K562 (cell line): Measurements from ENCODE around the gene CACNG3. TPM values are rescaled to one million over a fixed set of nuclear protein-coding genes. Genes with fewer than 3 reads are reported as not detected.

ENCODE experiments used
- CXXC5 ChIP-seq: fragments of 250-450 bp; sonication (Bioruptor Pico); IDR thresholded peaks from 2 replicates; pipeline ENCODE4 v1.8.0; 2022; ENCODE audit warnings: inconsistent platforms, mild to moderate bottlenecking, moderate library complexity
- DIDO1 ChIP-seq: fragments of 450-650 bp; IDR thresholded peaks from 2 replicates; pipeline ENCODE4 v1.6.1; 2016; ENCODE audit warnings: low read depth, missing biosample characterization, missing genetic modification characterization
- FOSL1 ChIP-seq: fragments of 200-800 bp; sonication (Bioruptor generic); conservative IDR thresholded peaks from 2 replicates; pipeline ENCODE4 v1.6.1; 2016; ENCODE audit warnings: missing genetic modification characterization, missing compliant biosample characterization
- HDAC1 ChIP-seq, 2 experiments: fragments of 450-650 bp; IDR thresholded peaks; 2 replicates each; pipeline ENCODE4 v1.6.1; 2016 to 2017; ENCODE audit warnings: inconsistent platforms in 1 of 2, mild to moderate bottlenecking in 1 of 2, moderate library complexity in 1 of 2
- MAZ ChIP-seq, 2 experiments: fragments of 450-650 bp in 1 of 2; sonication (generic) in 1 of 2; formaldehyde crosslinking; IDR thresholded peaks in 1 of 2; conservative IDR thresholded peaks in 1 of 2; 2 replicates each; pipeline versions ENCODE4 v1.4.0 to v1.5.0; 2020; ENCODE audit warnings: mild to moderate bottlenecking in 1 of 2, missing genetic modification reagents in 1 of 2
- MIER1 ChIP-seq: fragments of 450-650 bp; IDR thresholded peaks from 2 replicates; pipeline ENCODE4 v1.6.1; 2016; ENCODE audit warnings: antibody characterized with exemption, mild to moderate bottlenecking, low read depth
- NFE2L1 ChIP-seq: fragments of 450-650 bp; IDR thresholded peaks from 2 replicates; pipeline ENCODE4 v1.6.1; 2016; ENCODE audit warnings: missing genetic modification characterization, low read depth, mild to moderate bottlenecking, missing compliant biosample characterization, moderate library complexity, borderline replicate concordance
- SMAD3 ChIP-seq: fragments of 450-650 bp; formaldehyde crosslinking; conservative IDR thresholded peaks from 2 replicates; pipeline ENCODE4 v1.4.0; 2020; ENCODE audit warnings: mild to moderate bottlenecking
- ZNF175 ChIP-seq: fragments of 200-800 bp; sonication (Bioruptor generic); IDR thresholded peaks from 2 replicates; pipeline ENCODE4 v1.6.1; 2016; ENCODE audit warnings: low read depth, mild to moderate bottlenecking, missing genetic modification characterization, missing compliant biosample characterization
- ZNF583 ChIP-seq: fragments of 250-450 bp; sonication (Bioruptor Pico); IDR thresholded peaks from 2 replicates; pipeline ENCODE4 v1.4.0; 2020
- polyA plus RNA-seq, 8 experiments: library from polyadenylated mRNA; depleted of rRNA in 4 of 8; stranded (reverse) in 5 of 8; unstranded in 3 of 8; fragments of >200 nt; fragmentation: Nextera tagmentation in 2 of 8; fragmentation: Illumina TruSeq in 1 of 8; extraction: Ambion mirVana in 2 of 8; extraction: Trizol in 1 of 8; gene quantifications; 2 replicates each; pipeline versions ENCODE4 v1.2.1 to v1.2.3, GENCODE V29; 2011 to 2014; ENCODE audit warnings: inconsistent platforms in 1 of 8, missing spikeins in 1 of 8
- total RNA-seq, 7 experiments: library from RNA; depleted of rRNA in 6 of 7; stranded (reverse); fragments of >200 nt in 6 of 7; fragmentation: Illumina TruSeq in 2 of 7; extraction: Trizol in 2 of 7; gene quantifications; 2 replicates each; pipeline versions ENCODE4 v1.2.1 to v1.2.3, GENCODE V29; 2011 to 2021; ENCODE audit warnings: low replicate concordance in 1 of 7
- TF ChIP-seq, protein P1 (sequence below), 2 experiments: fragments of 450-650 bp; IDR thresholded peaks; 2 replicates each; pipeline ENCODE4 v1.6.1; 2018; ENCODE audit warnings: mild to moderate bottlenecking in 2 of 2, low read depth in 1 of 2; ENCODE audit not compliant: partially characterized antibody in 2 of 2
- TF ChIP-seq, protein P2 (sequence below): fragments of 250-450 bp; sonication (Bioruptor Pico); IDR thresholded peaks from 2 replicates; pipeline ENCODE4 v1.8.0; 2021; ENCODE audit warnings: borderline replicate concordance, mild to moderate bottlenecking, moderate library complexity; ENCODE audit not compliant: poor library complexity, severe bottlenecking
- TF ChIP-seq, protein P3 (sequence below): fragments of 250-450 bp; sonication (Bioruptor Pico); IDR thresholded peaks from 2 replicates; pipeline ENCODE4 v1.5.0; 2020; ENCODE audit warnings: mild to moderate bottlenecking, borderline replicate concordance
- TF ChIP-seq, protein P4 (sequence below), 3 experiments: fragments of 200-800 bp in 1 of 3; fragments of 250-450 bp in 1 of 3; fragments of 450-650 bp in 1 of 3; sonication (Bioruptor Pico) in 1 of 3; sonication (Bioruptor generic) in 1 of 3; formaldehyde crosslinking in 1 of 3; IDR thresholded peaks; 2 replicates each; pipeline versions ENCODE4 v1.6.1 to v1.8.0; 2016 to 2022; ENCODE audit warnings: mild to moderate bottlenecking in 2 of 3, missing genetic modification characterization in 2 of 3, missing compliant biosample characterization in 1 of 3, moderate library complexity in 1 of 3

The CACNG3 gene
- total and polyA plus RNA-seq, 9 of the 15 experiments (the other 6 are each of a cell fraction or from before 2014, with no cell fraction given): not detected

DNA sequence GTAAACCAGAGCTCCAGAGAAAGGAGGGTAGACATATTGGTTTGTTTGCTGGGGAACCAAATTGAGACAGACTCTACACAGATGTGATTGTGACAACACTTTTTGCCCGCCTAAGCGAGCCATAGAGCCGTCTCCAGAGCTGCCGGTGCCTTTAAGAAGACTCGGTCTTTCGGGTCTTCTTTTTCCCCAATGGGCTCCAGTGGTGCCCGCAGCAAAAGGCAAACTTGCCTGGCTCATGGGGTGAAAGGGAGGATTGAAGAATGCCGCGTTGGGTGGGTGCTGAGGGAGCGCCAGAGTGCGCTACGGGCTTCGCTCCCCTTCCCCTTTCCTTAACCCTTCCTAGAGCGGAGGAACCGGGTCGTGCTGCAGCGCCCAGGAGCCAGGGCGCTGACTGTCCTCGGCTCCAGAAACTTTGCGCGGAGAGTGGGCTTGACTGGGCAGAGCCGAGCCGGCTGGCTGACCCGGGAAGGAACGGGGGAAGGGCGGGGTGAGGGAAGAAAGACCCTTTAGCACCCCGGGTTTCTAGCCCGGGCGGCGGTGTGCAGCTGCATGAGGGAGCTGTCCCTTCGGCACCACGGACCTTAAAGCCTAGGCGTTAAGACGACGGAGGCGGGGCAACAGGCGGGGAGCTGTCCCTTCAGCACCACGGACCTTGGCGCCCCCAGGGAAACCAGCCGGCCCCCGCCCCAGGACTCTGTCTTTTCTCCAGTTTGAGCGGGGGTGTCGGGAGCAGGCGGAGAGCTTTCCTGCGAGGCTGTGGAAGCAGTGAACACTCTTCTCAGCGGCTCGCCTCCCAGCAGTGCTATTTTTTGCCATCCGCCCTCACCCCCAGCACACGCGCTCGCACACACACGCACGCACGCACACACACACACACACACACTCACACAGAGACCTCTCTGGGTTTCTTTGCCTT is at the start of gene CACNG3 (continued):
- TF ChIP-seq, protein P1, sequence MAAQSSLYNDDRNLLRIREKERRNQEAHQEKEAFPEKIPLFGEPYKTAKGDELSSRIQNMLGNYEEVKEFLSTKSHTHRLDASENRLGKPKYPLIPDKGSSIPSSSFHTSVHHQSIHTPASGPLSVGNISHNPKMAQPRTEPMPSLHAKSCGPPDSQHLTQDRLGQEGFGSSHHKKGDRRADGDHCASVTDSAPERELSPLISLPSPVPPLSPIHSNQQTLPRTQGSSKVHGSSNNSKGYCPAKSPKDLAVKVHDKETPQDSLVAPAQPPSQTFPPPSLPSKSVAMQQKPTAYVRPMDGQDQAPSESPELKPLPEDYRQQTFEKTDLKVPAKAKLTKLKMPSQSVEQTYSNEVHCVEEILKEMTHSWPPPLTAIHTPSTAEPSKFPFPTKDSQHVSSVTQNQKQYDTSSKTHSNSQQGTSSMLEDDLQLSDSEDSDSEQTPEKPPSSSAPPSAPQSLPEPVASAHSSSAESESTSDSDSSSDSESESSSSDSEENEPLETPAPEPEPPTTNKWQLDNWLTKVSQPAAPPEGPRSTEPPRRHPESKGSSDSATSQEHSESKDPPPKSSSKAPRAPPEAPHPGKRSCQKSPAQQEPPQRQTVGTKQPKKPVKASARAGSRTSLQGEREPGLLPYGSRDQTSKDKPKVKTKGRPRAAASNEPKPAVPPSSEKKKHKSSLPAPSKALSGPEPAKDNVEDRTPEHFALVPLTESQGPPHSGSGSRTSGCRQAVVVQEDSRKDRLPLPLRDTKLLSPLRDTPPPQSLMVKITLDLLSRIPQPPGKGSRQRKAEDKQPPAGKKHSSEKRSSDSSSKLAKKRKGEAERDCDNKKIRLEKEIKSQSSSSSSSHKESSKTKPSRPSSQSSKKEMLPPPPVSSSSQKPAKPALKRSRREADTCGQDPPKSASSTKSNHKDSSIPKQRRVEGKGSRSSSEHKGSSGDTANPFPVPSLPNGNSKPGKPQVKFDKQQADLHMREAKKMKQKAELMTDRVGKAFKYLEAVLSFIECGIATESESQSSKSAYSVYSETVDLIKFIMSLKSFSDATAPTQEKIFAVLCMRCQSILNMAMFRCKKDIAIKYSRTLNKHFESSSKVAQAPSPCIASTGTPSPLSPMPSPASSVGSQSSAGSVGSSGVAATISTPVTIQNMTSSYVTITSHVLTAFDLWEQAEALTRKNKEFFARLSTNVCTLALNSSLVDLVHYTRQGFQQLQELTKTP (IDR thresholded peaks at IDR 0.05; ENCODE audit: low read depth in 1 of 2, partially characterized antibody in 2 of 2): peak in 1 of 2 experiments; percentile 99
- no peak for TF ChIP-seq NFE2L1 (tag)
- TF ChIP-seq ZNF175 (CRISPR knock-in tag): peak; percentile 83; the same call in 1 of the 2 replicates
- no peak for TF ChIP-seq DIDO1 (tag)
- TF ChIP-seq, protein P2, sequence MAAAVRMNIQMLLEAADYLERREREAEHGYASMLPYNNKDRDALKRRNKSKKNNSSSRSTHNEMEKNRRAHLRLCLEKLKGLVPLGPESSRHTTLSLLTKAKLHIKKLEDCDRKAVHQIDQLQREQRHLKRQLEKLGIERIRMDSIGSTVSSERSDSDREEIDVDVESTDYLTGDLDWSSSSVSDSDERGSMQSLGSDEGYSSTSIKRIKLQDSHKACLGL (CRISPR knock-in tag): no peak
- TF ChIP-seq, protein P3, sequence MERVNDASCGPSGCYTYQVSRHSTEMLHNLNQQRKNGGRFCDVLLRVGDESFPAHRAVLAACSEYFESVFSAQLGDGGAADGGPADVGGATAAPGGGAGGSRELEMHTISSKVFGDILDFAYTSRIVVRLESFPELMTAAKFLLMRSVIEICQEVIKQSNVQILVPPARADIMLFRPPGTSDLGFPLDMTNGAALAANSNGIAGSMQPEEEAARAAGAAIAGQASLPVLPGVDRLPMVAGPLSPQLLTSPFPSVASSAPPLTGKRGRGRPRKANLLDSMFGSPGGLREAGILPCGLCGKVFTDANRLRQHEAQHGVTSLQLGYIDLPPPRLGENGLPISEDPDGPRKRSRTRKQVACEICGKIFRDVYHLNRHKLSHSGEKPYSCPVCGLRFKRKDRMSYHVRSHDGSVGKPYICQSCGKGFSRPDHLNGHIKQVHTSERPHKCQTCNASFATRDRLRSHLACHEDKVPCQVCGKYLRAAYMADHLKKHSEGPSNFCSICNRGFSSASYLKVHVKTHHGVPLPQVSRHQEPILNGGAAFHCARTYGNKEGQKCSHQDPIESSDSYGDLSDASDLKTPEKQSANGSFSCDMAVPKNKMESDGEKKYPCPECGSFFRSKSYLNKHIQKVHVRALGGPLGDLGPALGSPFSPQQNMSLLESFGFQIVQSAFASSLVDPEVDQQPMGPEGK (CRISPR knock-in tag): no peak
- peak; percentile 99 for TF ChIP-seq MIER1
- TF ChIP-seq, protein P4, sequence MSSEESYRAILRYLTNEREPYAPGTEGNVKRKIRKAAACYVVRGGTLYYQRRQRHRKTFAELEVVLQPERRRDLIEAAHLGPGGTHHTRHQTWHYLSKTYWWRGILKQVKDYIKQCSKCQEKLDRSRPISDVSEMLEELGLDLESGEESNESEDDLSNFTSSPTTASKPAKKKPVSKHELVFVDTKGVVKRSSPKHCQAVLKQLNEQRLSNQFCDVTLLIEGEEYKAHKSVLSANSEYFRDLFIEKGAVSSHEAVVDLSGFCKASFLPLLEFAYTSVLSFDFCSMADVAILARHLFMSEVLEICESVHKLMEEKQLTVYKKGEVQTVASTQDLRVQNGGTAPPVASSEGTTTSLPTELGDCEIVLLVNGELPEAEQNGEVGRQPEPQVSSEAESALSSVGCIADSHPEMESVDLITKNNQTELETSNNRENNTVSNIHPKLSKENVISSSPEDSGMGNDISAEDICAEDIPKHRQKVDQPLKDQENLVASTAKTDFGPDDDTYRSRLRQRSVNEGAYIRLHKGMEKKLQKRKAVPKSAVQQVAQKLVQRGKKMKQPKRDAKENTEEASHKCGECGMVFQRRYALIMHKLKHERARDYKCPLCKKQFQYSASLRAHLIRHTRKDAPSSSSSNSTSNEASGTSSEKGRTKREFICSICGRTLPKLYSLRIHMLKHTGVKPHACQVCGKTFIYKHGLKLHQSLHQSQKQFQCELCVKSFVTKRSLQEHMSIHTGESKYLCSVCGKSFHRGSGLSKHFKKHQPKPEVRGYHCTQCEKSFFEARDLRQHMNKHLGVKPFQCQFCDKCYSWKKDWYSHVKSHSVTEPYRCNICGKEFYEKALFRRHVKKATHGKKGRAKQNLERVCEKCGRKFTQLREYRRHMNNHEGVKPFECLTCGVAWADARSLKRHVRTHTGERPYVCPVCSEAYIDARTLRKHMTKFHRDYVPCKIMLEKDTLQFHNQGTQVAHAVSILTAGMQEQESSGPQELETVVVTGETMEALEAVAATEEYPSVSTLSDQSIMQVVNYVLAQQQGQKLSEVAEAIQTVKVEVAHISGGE (CRISPR knock-in tag; IDR thresholded peaks at IDR 0.05): 0 out of 6 replicates have a peak, but pooled peaks of 1 of the 3 experiments have one; percentile 43
- peak; percentile 87 for TF ChIP-seq CXXC5 (CRISPR knock-in tag)
- TF ChIP-seq HDAC1 (IDR thresholded peaks at IDR 0.05): peak in 1 of 2 experiments; percentile 79; a peak in 2 of 4 replicates
- peak; percentile 59 to 96 for TF ChIP-seq MAZ (CRISPR knock-in tag; conservative IDR thresholded peaks at IDR 0.05 in 1 of 2, IDR thresholded peaks at IDR 0.05 in 1 of 2)
- 0 out of 2 replicates have a peak, but pooled peaks have one; percentile 14 for TF ChIP-seq FOSL1
- peak; percentile 71; the same call in 1 of the 2 replicates for TF ChIP-seq ZNF583 (CRISPR knock-in tag)
- TF ChIP-seq SMAD3 (CRISPR knock-in tag): no peak
